CD4-positive, alpha-beta T cell treated with Interferon gamma for 1 hour (primary cell): ENCODE measurements around the gene PLA2G2C.

Experiments
- DNase-seq: peaks from one replicate; pipeline ENCODE4 v3.0.0-alpha.2; 2020

Gene PLA2G2C

DNA sequence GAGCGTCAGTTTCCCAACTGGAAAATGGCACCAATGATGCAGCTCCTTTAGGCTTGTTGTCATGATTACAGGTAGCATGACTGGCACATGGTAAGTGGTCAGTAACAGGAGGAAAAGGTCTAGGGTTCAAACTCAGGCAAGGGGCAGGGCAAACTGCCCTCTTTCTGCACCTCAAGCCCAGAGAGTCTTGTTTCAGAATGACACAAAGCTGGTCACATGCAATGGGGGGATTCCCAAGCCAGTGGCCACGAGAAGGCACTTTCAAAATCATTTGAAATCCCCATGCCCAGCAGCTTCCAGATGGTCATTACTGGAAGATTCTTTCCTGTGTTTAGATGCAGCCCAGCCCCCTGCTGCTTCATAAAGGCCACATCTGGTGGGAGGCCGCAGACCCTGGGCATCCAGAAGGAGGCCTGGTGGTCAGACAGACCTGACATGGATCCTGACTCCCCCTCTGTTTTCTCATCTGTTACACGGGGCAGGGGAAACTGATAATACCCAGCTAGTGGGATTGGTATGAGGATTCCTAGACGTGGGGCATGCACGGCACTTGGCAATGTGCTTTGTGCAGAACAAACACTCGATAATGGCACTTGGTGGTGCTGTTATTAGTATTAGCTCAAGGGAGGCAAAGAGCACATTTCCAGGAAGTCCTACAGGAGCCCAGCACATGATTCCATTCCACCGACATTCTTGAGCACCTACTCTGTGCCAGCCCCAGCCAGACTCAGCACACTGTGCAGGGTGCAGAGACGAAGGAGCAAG lies 60.1 kb downstream of the PLA2G2C start:
- DNase-seq = no peak

DNA sequence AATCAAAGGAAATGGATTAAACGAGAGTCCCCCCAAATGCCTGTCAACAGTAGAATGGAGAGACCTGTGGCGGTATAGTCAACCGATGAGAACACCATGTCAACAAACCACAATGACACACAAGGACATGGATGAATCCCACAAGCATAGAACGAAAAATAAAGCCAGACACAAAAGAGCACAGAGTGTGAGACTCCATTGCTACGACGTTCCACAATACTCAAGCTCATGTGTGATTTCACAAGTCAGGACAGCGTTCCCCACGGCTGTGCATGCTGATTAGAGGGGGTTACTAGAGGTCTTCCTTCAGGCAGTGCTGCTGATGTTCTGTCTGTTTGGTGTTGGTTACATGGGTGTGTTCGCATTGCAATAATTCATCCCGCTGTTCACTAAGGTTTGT lies 61.2 kb downstream of the PLA2G2C start:
- DNase-seq = no peak

GRCh38 chr1:20124456-20125057 lies 61.8 kb downstream of the PLA2G2C start:
- DNase-seq = no peak

DNA sequence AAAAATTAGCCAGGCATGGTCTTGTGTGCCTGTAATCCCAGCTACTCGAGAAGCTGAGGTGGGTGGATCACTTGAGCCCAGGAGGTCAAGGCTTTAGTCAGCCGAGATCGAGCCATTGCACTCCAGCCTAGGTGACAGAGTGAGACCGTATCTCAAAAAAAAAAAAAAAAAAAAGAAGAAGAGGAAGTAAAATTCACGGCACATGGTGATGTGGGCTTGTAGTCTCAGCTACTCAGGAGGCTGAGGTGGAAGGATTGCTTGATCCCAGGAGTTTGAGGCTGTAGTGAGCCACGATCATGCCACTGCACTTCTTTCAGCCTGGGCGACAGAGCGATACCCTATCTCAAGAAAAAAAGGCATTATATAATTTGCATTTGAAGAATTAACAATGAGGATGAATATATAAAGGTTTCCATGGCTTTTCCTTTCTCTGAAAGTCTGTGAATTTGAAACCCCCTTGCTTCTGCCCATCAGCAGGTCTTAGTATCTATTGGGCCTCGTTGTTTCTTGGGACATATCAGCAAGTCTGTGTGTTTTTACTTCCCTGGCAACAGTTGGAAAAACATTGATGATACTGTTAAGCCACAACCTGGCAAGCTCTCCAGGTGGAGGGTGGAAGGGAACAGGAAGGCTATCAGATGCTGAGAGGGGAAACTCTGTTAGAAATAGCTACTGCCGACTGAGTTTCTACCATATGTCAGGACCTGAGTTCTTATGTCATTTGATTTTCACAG lies 62.4 kb downstream of the PLA2G2C start:
- DNase-seq = no peak

GRCh38 chr1:20120796-20121195 lies 65.5 kb downstream of the PLA2G2C start:
- DNase-seq = no peak

DNA sequence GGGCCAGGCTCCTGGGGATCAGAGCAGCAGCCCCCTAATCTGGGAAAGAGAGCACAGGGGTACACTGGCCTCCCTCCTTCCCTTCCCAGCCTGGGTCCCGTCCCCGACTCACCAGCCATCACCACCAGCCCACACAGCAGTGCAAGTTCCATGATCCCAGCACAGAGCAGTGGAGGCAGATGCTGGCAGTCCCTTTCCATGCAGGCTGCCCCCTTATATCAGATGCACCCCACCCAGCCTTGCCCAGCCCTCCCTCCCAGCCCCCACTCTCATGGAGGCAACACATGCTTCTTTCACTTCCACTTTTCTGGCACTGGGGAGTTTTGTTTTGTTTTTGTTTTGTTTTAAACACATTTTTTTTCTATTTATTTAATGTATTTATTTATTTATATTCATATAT lies 67.0 kb downstream of the PLA2G2C start, which contains the start of gene PLA2G2D:
PLA2G2D (minus strand) TSS at position 190 of the 400 bp plus-strand sequence; CDS start at position 152, 38 bp downstream.
- no peak for DNase-seq

- no peak for DNase-seq
These were observed 69.1 kb downstream of the PLA2G2C start for GRCh38 chr1:20117236-20117635.

DNA sequence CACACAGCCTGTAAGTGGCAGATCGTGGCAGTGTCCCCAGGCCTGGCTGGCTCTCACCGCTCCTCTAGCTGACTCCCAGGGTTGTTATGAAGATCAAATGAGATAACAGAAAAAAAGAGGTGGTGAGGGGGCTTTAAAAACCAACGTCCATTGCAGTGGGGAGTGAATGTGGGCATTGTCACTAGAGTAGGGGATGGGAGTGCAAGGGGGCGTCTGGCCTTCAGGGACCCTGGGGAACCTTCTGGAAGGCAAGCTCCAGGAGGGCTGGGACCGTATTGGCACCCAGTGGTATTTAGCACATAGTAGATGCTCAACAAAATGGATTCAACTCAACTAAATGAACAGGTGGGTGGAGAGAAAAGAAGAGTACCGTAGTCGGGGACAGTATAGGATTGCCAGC lies 70.4 kb downstream of the PLA2G2C start:
- DNase-seq = no peak

GRCh38 chr1:20115479-20115878 lies 70.8 kb downstream of the PLA2G2C start:
- no peak for DNase-seq

DNA sequence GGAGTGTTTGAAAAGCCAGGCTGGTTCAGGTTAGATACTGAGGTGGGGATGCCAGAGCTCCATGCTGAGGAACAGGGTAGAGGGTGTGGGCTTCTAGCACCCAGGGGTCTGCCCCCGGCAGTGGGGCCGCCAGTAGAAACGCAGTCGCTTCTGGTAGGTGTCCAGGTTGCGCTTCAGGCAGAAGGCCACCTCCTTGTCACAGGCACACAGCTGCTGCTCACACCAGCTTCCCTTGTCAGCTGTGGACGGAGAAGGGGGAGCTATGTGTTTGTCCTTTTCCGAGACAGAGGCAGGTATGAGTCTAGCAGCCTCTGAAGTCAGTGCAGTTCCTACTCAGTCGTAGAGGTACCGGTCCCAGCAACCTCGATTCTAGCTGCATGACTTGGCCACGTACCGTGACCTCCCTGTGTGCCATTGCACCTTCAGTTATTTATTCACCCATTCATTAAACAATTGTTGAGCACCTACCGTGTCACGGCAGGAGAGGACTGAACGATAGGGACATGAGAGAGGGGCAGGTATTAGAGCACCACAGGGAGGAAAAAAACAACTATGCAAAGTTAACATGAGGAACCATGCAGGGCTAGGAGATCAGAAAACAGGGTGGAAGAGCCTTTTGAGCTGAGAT lies 72.2 kb downstream of the PLA2G2C start:
- DNase-seq = no peak
